Midbrain (tissue), 1 donor: ENCODE measurements around the gene POTEB2.
"Not testable (repeated sequence)": the region's sequence is repeated elsewhere in the genome, so short reads cannot be mapped to it uniquely, and the experiment has no call there.

Source experiments
- DNase-seq: peaks from one replicate; lab custom pipeline; 2025; lab: John Stamatoyannopoulos, UW

The POTEB2 gene

DNA sequence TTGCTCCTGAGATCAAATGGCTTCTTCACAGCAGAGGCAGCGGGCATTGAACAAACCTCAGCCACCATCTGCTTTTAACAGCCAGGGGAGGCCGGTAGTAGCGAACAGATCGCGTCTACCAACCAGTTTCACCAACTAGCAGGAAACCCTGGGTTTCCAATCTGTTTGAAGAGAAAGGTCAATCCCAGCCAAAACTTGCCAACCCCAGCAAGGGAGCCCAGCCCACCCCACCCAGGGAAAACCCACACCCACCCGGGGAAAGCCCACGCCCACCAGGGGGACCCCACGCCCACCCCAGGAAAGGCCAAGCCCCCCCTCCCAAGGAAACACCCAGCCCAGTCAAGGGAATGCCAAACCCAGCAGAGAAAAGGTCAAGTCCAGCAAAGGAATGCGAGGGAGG, at the start of gene POTEB2:
Gene POTEB2 (minus strand): TSS at position 101 of the 400 bp plus-strand sequence. CDS start 33 bp downstream, at position 68.
- not testable (repeated sequence) for DNase-seq

DNA sequence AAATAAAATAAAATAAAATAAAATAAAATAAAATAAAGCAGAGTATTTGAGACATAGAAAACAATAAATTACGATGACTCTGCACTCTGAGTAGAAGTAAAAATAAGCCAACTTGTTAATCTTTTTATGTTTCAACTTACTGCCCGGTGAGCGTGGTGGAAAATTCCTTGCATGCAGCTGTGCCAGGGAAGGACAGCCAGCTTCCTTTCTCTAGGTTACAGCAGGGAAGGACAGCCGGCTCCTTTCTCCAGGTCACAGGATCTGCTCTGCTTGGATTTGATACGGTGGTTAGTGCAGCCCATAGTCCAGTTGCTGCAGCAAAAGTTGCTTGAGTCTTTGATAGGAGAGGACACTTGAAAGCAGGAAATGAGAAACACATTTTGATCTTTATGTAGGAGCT, 13.8 kb upstream of the POTEB2 start:
- DNase-seq: not testable (repeated sequence)

DNA sequence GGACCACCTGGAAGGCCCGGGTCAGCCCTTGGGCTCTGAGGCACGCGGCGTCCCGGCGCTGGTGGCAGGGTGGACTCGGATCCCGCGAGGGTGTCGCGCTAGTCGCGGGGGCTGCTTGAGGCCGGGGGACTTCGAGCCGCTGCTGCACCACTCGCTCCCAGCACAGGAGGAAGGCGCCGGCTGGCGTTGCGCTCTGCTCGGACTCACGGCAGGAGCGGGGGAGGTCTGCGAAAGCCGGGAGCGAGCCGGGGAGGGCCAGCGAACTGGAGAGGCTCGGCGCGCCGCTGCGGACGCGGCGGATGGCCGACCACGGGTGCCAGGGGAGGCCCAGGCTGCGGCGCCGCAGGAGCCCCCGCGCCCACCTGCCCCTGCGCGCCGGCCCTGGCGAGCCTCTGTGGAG, 12.3 kb upstream of the POTEB2 start:
- DNase-seq: not testable (repeated sequence)

DNA sequence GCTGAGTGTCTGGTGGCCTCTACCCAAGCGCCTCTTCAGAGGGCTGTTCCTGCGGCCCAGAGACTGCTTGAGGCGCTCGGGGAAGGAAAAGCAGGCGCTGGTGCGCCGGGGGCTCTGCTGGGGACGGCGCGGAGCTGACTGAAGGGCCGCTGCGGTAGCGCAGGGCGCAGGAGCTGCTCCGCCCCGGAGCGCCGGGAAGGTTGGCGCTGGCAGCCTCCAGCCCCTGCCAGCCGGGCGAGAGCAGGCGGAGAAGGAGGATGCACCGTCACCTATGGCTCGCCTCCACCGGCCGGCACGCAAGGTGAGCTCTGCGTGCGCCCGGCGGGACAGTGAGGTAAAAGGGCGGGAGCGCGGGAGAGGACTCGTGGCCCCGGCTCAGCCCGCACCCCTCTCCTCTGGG, 11.7 kb upstream of the POTEB2 start:
- not testable (repeated sequence) for DNase-seq
